NCI-H2227 treated with DMSO at 0.1 percent for 48 hours (cell line): ENCODE measurements around the gene DLG1.

ENCODE experiments used
- DNase-seq: peaks from one replicate; lab custom pipeline; 2025; lab: John Stamatoyannopoulos, UW

Gene DLG1

GRCh38 chr3:197028728-197029510 is 269.5 kb downstream of the DLG1 start:
- DNase-seq: no peak

- no peak for DNase-seq
These were observed 270.3 kb downstream of the DLG1 start for GRCh38 chr3:197027896-197028727.

- no peak for DNase-seq
These were observed 271.1 kb downstream of the DLG1 start for GRCh38 chr3:197027151-197027895.

- no peak for DNase-seq
These were observed 271.9 kb downstream of the DLG1 start for GRCh38 chr3:197026481-197026866.

- no peak for DNase-seq
These were observed 272.5 kb downstream of the DLG1 start for GRCh38 chr3:197025736-197026480.

GRCh38 chr3:197024881-197025735 is 273.3 kb downstream of the DLG1 start:
- DNase-seq: no peak

GRCh38 chr3:197023998-197024651 is 274.3 kb downstream of the DLG1 start:
- DNase-seq: no peak

- no peak for DNase-seq
These were observed 275.0 kb downstream of the DLG1 start for GRCh38 chr3:197023241-197023997.

- no peak for DNase-seq
These were observed 275.8 kb downstream of the DLG1 start for GRCh38 chr3:197022405-197023231.

GRCh38 chr3:197021729-197022404 is 276.5 kb downstream of the DLG1 start:
- DNase-seq: no peak

GRCh38 chr3:197021231-197021630 is 277.2 kb downstream of the DLG1 start:
- DNase-seq: no peak

GRCh38 chr3:197019535-197019934 is 278.9 kb downstream of the DLG1 start:
- no peak for DNase-seq

GRCh38 chr3:197019021-197019420 is 279.4 kb downstream of the DLG1 start:
- no peak for DNase-seq

GRCh38 chr3:197017003-197017402 is 281.4 kb downstream of the DLG1 start:
- DNase-seq: no peak

GRCh38 chr3:197015790-197016736 is 282.3 kb downstream of the DLG1 start:
- DNase-seq: no peak

- DNase-seq: no peak
These were observed 283.4 kb downstream of the DLG1 start for GRCh38 chr3:197014942-197015575.
